Measurements from ENCODE around the gene IDS. TPM values are rescaled to one million over a fixed set of nuclear protein-coding genes. Genes with fewer than 3 reads are reported as not detected.
"Not testable (repeated sequence)": the region's sequence is repeated elsewhere in the genome, so short reads cannot be mapped to it uniquely, and the experiment has no call there.

The IDS gene
- total RNA-seq, 2 experiments from 2014 or later: 52.6 to 55.7 TPM

- Mint-ChIP-seq H3K4me1 (peaks cover 6% of the 10 kb centered on the region), H3K36me3 (ENCODE audit: low read depth) (no peaks in the 10 kb centered on the region), H3K9me3 (no peaks in the 10 kb centered on the region), H3K27ac (peak overlapping the region; percentile 90), H3K27me3 (no peaks in the 10 kb centered on the region), H3K4me3 (peak overlapping the region; percentile 85)
- POLR2A ChIA-PET: interaction anchor here (0.8 to 1.7 kb wide), 3 partner anchors 11 to 401 kb away, joined by 3 to 7 read pairs (median 4); no protein-coding TSS in a partner anchor
- CTCF ChIA-PET: interaction anchor here (0.7 to 2.4 kb wide), 4 partner anchors 9 to 401 kb away, joined by 3 to 8 read pairs (median 5); no protein-coding TSS in a partner anchor
- DNase-seq: peak; percentile 92
Measured at GRCh38 chrX:149539283-149540130, 34.4 kb upstream of the IDS start.

GRCh38 chrX:149537474-149537873, 32.4 kb upstream of the IDS start:
- CTCF ChIA-PET, H3K27ac Mint-ChIP-seq, H3K27me3 Mint-ChIP-seq: not testable (repeated sequence)

GRCh38 chrX:149534926-149535602, 30.0 kb upstream of the IDS start:
- POLR2A ChIA-PET; H3K9me3 Mint-ChIP-seq; H3K4me1 Mint-ChIP-seq; CTCF ChIA-PET; DNase-seq; H3K36me3 Mint-ChIP-seq (ENCODE audit: low read depth); H3K4me3 Mint-ChIP-seq; H3K27ac Mint-ChIP-seq; H3K27me3 Mint-ChIP-seq: not testable (repeated sequence)

More at GRCh38 chrX:149537474-149537873, 32.4 kb upstream of the IDS start:
- DNase-seq; POLR2A ChIA-PET; H3K4me3 Mint-ChIP-seq; H3K9me3 Mint-ChIP-seq; H3K36me3 Mint-ChIP-seq (ENCODE audit: low read depth); H3K4me1 Mint-ChIP-seq: not testable (repeated sequence)

- POLR2A ChIA-PET; H3K4me3 Mint-ChIP-seq; H3K27me3 Mint-ChIP-seq; H3K9me3 Mint-ChIP-seq; H3K27ac Mint-ChIP-seq; CTCF ChIA-PET; H3K4me1 Mint-ChIP-seq; DNase-seq; H3K36me3 Mint-ChIP-seq (ENCODE audit: low read depth): not testable (repeated sequence)
Measured at GRCh38 chrX:149533999-149534398, 28.9 kb upstream of the IDS start.

GRCh38 chrX:149532868-149533267, 27.8 kb upstream of the IDS start:
- H3K27me3 Mint-ChIP-seq; H3K9me3 Mint-ChIP-seq; H3K27ac Mint-ChIP-seq; H3K4me3 Mint-ChIP-seq; DNase-seq; POLR2A ChIA-PET; H3K36me3 Mint-ChIP-seq (ENCODE audit: low read depth); CTCF ChIA-PET; H3K4me1 Mint-ChIP-seq: not testable (repeated sequence)

- H3K27ac Mint-ChIP-seq: no peak overlapping the region
- no peaks in the 10 kb centered on the region for H3K9me3 Mint-ChIP-seq
- CTCF ChIA-PET: no interaction called here
- DNase-seq: no peak
- peaks cover 3% of the 10 kb centered on the region for H3K36me3 Mint-ChIP-seq (ENCODE audit: low read depth)
- no peak overlapping the region for H3K4me3 Mint-ChIP-seq
- POLR2A ChIA-PET: no interaction called here
- peaks cover 10% of the 10 kb centered on the region for H3K4me1 Mint-ChIP-seq
- H3K27me3 Mint-ChIP-seq: no peaks in the 10 kb centered on the region
Measured at GRCh38 chrX:149531599-149531998, 26.5 kb upstream of the IDS start.

- ChIA-PET POLR2A (interaction anchor here (1.0 kb wide), 1 partner anchor 11 kb away, joined by 4 read pairs; no protein-coding TSS in a partner anchor), CTCF (interaction anchor here (1.0 to 1.5 kb wide), 4 partner anchors 12 to 24 kb away, joined by 3 to 8 read pairs (median 4); partner anchors contain the start of gene EOLA1)
- Mint-ChIP-seq H3K9me3 (no peaks in the 10 kb centered on the region), H3K4me1 (peaks cover 25% of the 10 kb centered on the region), H3K27me3 (no peaks in the 10 kb centered on the region), H3K27ac (no peak overlapping the region), H3K4me3 (no peak overlapping the region), H3K36me3 (ENCODE audit: low read depth) (peaks cover 1% of the 10 kb centered on the region)
- no peak for DNase-seq
Measured at GRCh38 chrX:149528381-149528780, 23.3 kb upstream of the IDS start.

GRCh38 chrX:149527705-149528104, 22.6 kb upstream of the IDS start:
- peak; percentile 37 for DNase-seq
- peaks cover 1% of the 10 kb centered on the region for H3K36me3 Mint-ChIP-seq (ENCODE audit: low read depth)
- peak overlapping the region; percentile 73 for H3K27ac Mint-ChIP-seq

GRCh38 chrX:149526318-149527033, 21.4 kb upstream of the IDS start:
- CTCF ChIA-PET: interaction anchor here (1.0 kb wide), 1 partner anchor 14 kb away, joined by 3 read pairs; no protein-coding TSS in a partner anchor
- H3K36me3 Mint-ChIP-seq (ENCODE audit: low read depth); H3K4me3 Mint-ChIP-seq; DNase-seq; H3K27me3 Mint-ChIP-seq; POLR2A ChIA-PET; H3K9me3 Mint-ChIP-seq: not testable (repeated sequence)
- Mint-ChIP-seq H3K27ac (peak overlapping the region; percentile 90), H3K4me1 (peaks cover 37% of the 10 kb centered on the region)

More at GRCh38 chrX:149527705-149528104, 22.6 kb upstream of the IDS start:
- no peaks in the 10 kb centered on the region for H3K27me3 Mint-ChIP-seq
- peaks cover 30% of the 10 kb centered on the region for H3K4me1 Mint-ChIP-seq
- CTCF ChIA-PET: interaction anchor here (0.7 to 1.5 kb wide), 4 partner anchors 12 to 49 kb away, joined by 3 to 8 read pairs (median 4); partner anchors contain the start of gene EOLA1
- no peak overlapping the region for H3K4me3 Mint-ChIP-seq
- H3K9me3 Mint-ChIP-seq: no peaks in the 10 kb centered on the region
- POLR2A ChIA-PET: interaction anchor here (1.0 kb wide), 1 partner anchor 12 kb away, joined by 4 read pairs; no protein-coding TSS in a partner anchor

GRCh38 chrX:149525903-149526302, 20.8 kb upstream of the IDS start:
- H3K9me3 Mint-ChIP-seq; H3K36me3 Mint-ChIP-seq (ENCODE audit: low read depth); H3K27me3 Mint-ChIP-seq; POLR2A ChIA-PET: not testable (repeated sequence)
- DNase-seq: peak; percentile 42
- CTCF ChIA-PET: interaction anchor here (1.0 kb wide), 1 partner anchor 14 kb away, joined by 3 read pairs; no protein-coding TSS in a partner anchor
- Mint-ChIP-seq H3K4me3 (peak overlapping the region; percentile 47), H3K27ac (peak overlapping the region; percentile 90), H3K4me1 (peaks cover 42% of the 10 kb centered on the region)

- H3K27me3 Mint-ChIP-seq; H3K9me3 Mint-ChIP-seq; POLR2A ChIA-PET; H3K4me3 Mint-ChIP-seq; H3K36me3 Mint-ChIP-seq (ENCODE audit: low read depth): not testable (repeated sequence)
- CTCF ChIA-PET: interaction anchor here (1.3 kb wide), 1 partner anchor 13 kb away, joined by 6 read pairs; no protein-coding TSS in a partner anchor
- Mint-ChIP-seq H3K4me1 (peaks cover 47% of the 10 kb centered on the region), H3K27ac (peak overlapping the region; percentile 90)
- DNase-seq: peak; percentile 73
Measured at GRCh38 chrX:149525389-149525788, 20.3 kb upstream of the IDS start.

- Mint-ChIP-seq H3K27me3 (no peaks in the 10 kb centered on the region), H3K9me3 (no peaks in the 10 kb centered on the region), H3K4me3 (no peak overlapping the region), H3K36me3 (ENCODE audit: low read depth) (peaks cover 3% of the 10 kb centered on the region), H3K4me1 (peaks cover 56% of the 10 kb centered on the region), H3K27ac (no peak overlapping the region)
- ChIA-PET POLR2A (no interaction called here), CTCF (interaction anchor here (3.0 kb wide), 1 partner anchor 11 kb away, joined by 19 read pairs; no protein-coding TSS in a partner anchor)
- no peak for DNase-seq
Measured at GRCh38 chrX:149522916-149523315, 17.8 kb upstream of the IDS start.

Data from activated CD4-positive, alpha-beta T cell treated with anti-CD3 and anti-CD28 coated beads, Interleukin-2, amount 10 ng/mL, durations not matched to agents 7 days and 5 days (primary cell).